ENCODE results near the gene THTPA. TPM values are rescaled to one million over a fixed set of nuclear protein-coding genes. Genes with fewer than 3 reads are reported as not detected.
A peak's percentile ranks its signal among the peaks of the same experiment; 100 is the strongest.

The THTPA gene
- polyA plus RNA-seq, 4 donors, result 9.7 to 26.7 (median 15.5) TPM

GRCh38 chr14:23545740-23546365, 10.2 kb upstream of the THTPA start:
- H3K27ac ChIP-seq (ENCODE audit: low read depth in 1 of 3, low read length in 2 of 3), result no peak overlapping the region
- H3K27me3 ChIP-seq (ENCODE audit: control insufficient read depth in 3 of 3, insufficient read depth in 3 of 3, low read length in 3 of 3), result peaks cover 0 to 19% (median 4%) of the 10 kb centered on the region in 3 donors
- no peak for FAIRE-seq
- no peaks in the 10 kb centered on the region for H3K36me3 ChIP-seq (ENCODE audit: control insufficient read depth in 3 of 3, insufficient read depth in 2 of 3, low read depth in 1 of 3, low read length in 3 of 3)
- peaks cover 0 to 20% (median 0%) of the 10 kb centered on the region in 3 donors for H3K4me1 ChIP-seq (ENCODE audit: control insufficient read depth in 3 of 3, insufficient read depth in 2 of 3, low read depth in 1 of 3, low read length in 2 of 3)
- H3K4me3 ChIP-seq (ENCODE audit: low read depth in 1 of 3, low read length in 3 of 3), result no peak overlapping the region
- no peak for DNase-seq
- WGBS, 3 donors, result 81 to 85% (median 84%) methylated on average over 4 of the region's 4 CpGs
- H3K9me3 ChIP-seq (ENCODE audit: control insufficient read depth in 2 of 2, insufficient read depth in 1 of 2, low read depth in 1 of 2, low read length in 1 of 2), result no peaks in the 10 kb centered on the region

GRCh38 chr14:23546450-23547035, 9.5 kb upstream of the THTPA start:
- no peaks in the 10 kb centered on the region for H3K9me3 ChIP-seq (ENCODE audit: control insufficient read depth in 2 of 2, insufficient read depth in 1 of 2, low read depth in 1 of 2, low read length in 1 of 2)
- DNase-seq (no peak), FAIRE-seq (no peak)
- no peak overlapping the region for H3K27ac ChIP-seq (ENCODE audit: low read depth in 1 of 3, low read length in 2 of 3)
- peaks cover 0 to 22% (median 4%) of the 10 kb centered on the region in 3 donors for H3K27me3 ChIP-seq (ENCODE audit: control insufficient read depth in 3 of 3, insufficient read depth in 3 of 3, low read length in 3 of 3)
- no peaks in the 10 kb centered on the region for H3K36me3 ChIP-seq (ENCODE audit: control insufficient read depth in 3 of 3, insufficient read depth in 2 of 3, low read depth in 1 of 3, low read length in 3 of 3)
- peaks cover 0 to 20% (median 0%) of the 10 kb centered on the region in 3 donors for H3K4me1 ChIP-seq (ENCODE audit: control insufficient read depth in 3 of 3, insufficient read depth in 2 of 3, low read depth in 1 of 3, low read length in 2 of 3)
- no peak overlapping the region for H3K4me3 ChIP-seq (ENCODE audit: low read depth in 1 of 3, low read length in 3 of 3)
- WGBS, 3 donors, result 71 to 84% (median 82%) methylated on average over 10 of the region's 10 CpGs

GRCh38 chr14:23547924-23548323, 8.1 kb upstream of the THTPA start:
- peaks cover 0 to 20% (median 0%) of the 10 kb centered on the region in 3 donors for H3K4me1 ChIP-seq (ENCODE audit: control insufficient read depth in 3 of 3, insufficient read depth in 2 of 3, low read depth in 1 of 3, low read length in 2 of 3)
- H3K4me3 ChIP-seq (ENCODE audit: low read depth in 1 of 3, low read length in 3 of 3), result no peak overlapping the region
- H3K9me3 ChIP-seq (ENCODE audit: control insufficient read depth in 2 of 2, insufficient read depth in 1 of 2, low read depth in 1 of 2, low read length in 1 of 2), result no peaks in the 10 kb centered on the region
- H3K36me3 ChIP-seq (ENCODE audit: control insufficient read depth in 3 of 3, insufficient read depth in 2 of 3, low read depth in 1 of 3, low read length in 3 of 3), result no peaks in the 10 kb centered on the region
- FAIRE-seq (no peak), DNase-seq (no peak)
- H3K27me3 ChIP-seq (ENCODE audit: control insufficient read depth in 3 of 3, insufficient read depth in 3 of 3, low read length in 3 of 3), result peaks cover 0 to 22% (median 4%) of the 10 kb centered on the region in 3 donors
- WGBS, 3 donors, result 71 to 83% (median 78%) methylated on average over 2 of the region's 2 CpGs
- H3K27ac ChIP-seq (ENCODE audit: low read depth in 1 of 3, low read length in 2 of 3), result no peak overlapping the region

GRCh38 chr14:23548351-23549318, 7.4 kb upstream of the THTPA start:
- DNase-seq (no peak), FAIRE-seq (no peak)
- peaks cover 0 to 22% (median 4%) of the 10 kb centered on the region in 3 donors for H3K27me3 ChIP-seq (ENCODE audit: control insufficient read depth in 3 of 3, insufficient read depth in 3 of 3, low read length in 3 of 3)
- no peak overlapping the region for H3K4me3 ChIP-seq (ENCODE audit: low read depth in 1 of 3, low read length in 3 of 3)
- WGBS, 3 donors, result 66 to 72% (median 69%) methylated on average over 18 of the region's 18 CpGs
- no peaks in the 10 kb centered on the region for H3K9me3 ChIP-seq (ENCODE audit: control insufficient read depth in 2 of 2, insufficient read depth in 1 of 2, low read depth in 1 of 2, low read length in 1 of 2)
- peaks cover 0 to 20% (median 0%) of the 10 kb centered on the region in 3 donors for H3K4me1 ChIP-seq (ENCODE audit: control insufficient read depth in 3 of 3, insufficient read depth in 2 of 3, low read depth in 1 of 3, low read length in 2 of 3)
- no peak overlapping the region for H3K27ac ChIP-seq (ENCODE audit: low read depth in 1 of 3, low read length in 2 of 3)
- H3K36me3 ChIP-seq (ENCODE audit: control insufficient read depth in 3 of 3, insufficient read depth in 2 of 3, low read depth in 1 of 3, low read length in 3 of 3), result no peaks in the 10 kb centered on the region

- no peak for FAIRE-seq
- H3K9me3 ChIP-seq (ENCODE audit: control insufficient read depth in 2 of 2, insufficient read depth in 1 of 2, low read depth in 1 of 2, low read length in 1 of 2), result no peaks in the 10 kb centered on the region
- H3K36me3 ChIP-seq (ENCODE audit: control insufficient read depth in 3 of 3, insufficient read depth in 2 of 3, low read depth in 1 of 3, low read length in 3 of 3), result no peaks in the 10 kb centered on the region
- peaks cover 0 to 9% (median 0%) of the 10 kb centered on the region in 3 donors for H3K4me1 ChIP-seq (ENCODE audit: control insufficient read depth in 3 of 3, insufficient read depth in 2 of 3, low read depth in 1 of 3, low read length in 2 of 3)
- DNase-seq, result no peak
- WGBS, 3 donors, result 57 to 73% (median 61%) methylated on average over 12 of the region's 12 CpGs
- H3K27ac ChIP-seq (ENCODE audit: low read depth in 1 of 3, low read length in 2 of 3), result no peak overlapping the region
- peak overlapping the region in 2 of 3 donors; percentile 58 to 71 for H3K4me3 ChIP-seq (ENCODE audit: low read depth in 1 of 3, low read length in 3 of 3)
- H3K27me3 ChIP-seq (ENCODE audit: control insufficient read depth in 3 of 3, insufficient read depth in 3 of 3, low read length in 3 of 3), result peaks cover 0 to 22% (median 4%) of the 10 kb centered on the region in 3 donors
These were observed 5.8 kb upstream of the THTPA start for GRCh38 chr14:23550131-23550811.

- peaks cover 0 to 22% (median 4%) of the 10 kb centered on the region in 3 donors for H3K27me3 ChIP-seq (ENCODE audit: control insufficient read depth in 3 of 3, insufficient read depth in 3 of 3, low read length in 3 of 3)
- WGBS, 3 donors, result 2 to 3% (median 3%) methylated on average over 32 to 37 of the region's 37 CpGs
- H3K27ac ChIP-seq (ENCODE audit: low read depth in 1 of 3, low read length in 2 of 3), result peak overlapping the region in 1 of 3 donors; percentile 50
- H3K4me3 ChIP-seq (ENCODE audit: low read depth in 1 of 3, low read length in 3 of 3), result peak overlapping the region; percentile 16 to 71 (median 58)
- no peak for DNase-seq
- no peaks in the 10 kb centered on the region for H3K9me3 ChIP-seq (ENCODE audit: control insufficient read depth in 2 of 2, insufficient read depth in 1 of 2, low read depth in 1 of 2, low read length in 1 of 2)
- no peaks in the 10 kb centered on the region for H3K36me3 ChIP-seq (ENCODE audit: control insufficient read depth in 3 of 3, insufficient read depth in 2 of 3, low read depth in 1 of 3, low read length in 3 of 3)
- H3K4me1 ChIP-seq (ENCODE audit: control insufficient read depth in 3 of 3, insufficient read depth in 2 of 3, low read depth in 1 of 3, low read length in 2 of 3), result peaks cover 0 to 8% (median 3%) of the 10 kb centered on the region in 3 donors
- FAIRE-seq, result no peak
These were observed 5.2 kb upstream of the THTPA start for GRCh38 chr14:23550812-23551265.

- H3K4me1 ChIP-seq (ENCODE audit: control insufficient read depth in 3 of 3, insufficient read depth in 2 of 3, low read depth in 1 of 3, low read length in 2 of 3), result peaks cover 0 to 8% (median 3%) of the 10 kb centered on the region in 3 donors
- no peaks in the 10 kb centered on the region for H3K36me3 ChIP-seq (ENCODE audit: control insufficient read depth in 3 of 3, insufficient read depth in 2 of 3, low read depth in 1 of 3, low read length in 3 of 3)
- peak; percentile 86 to 89 for DNase-seq
- H3K27me3 ChIP-seq (ENCODE audit: control insufficient read depth in 3 of 3, insufficient read depth in 3 of 3, low read length in 3 of 3), result peaks cover 0 to 22% (median 4%) of the 10 kb centered on the region in 3 donors
- 0 to 1% (median 0%) methylated on average over 45 to 49 of the region's 49 CpGs for WGBS, 3 donors
- H3K4me3 ChIP-seq (ENCODE audit: low read depth in 1 of 3, low read length in 3 of 3), result peak within 1 kb of the TSS; percentile 19 to 71 (median 58)
- peak within 1 kb of the TSS in 1 of 3 donors; percentile 62 for H3K27ac ChIP-seq (ENCODE audit: low read depth in 1 of 3, low read length in 2 of 3)
- no peaks in the 10 kb centered on the region for H3K9me3 ChIP-seq (ENCODE audit: control insufficient read depth in 2 of 2, insufficient read depth in 1 of 2, low read depth in 1 of 2, low read length in 1 of 2)
- FAIRE-seq, result no peak
These were observed 4.6 kb upstream of the THTPA start, which contains the start of gene ZFHX2 for GRCh38 chr14:23551266-23552028. ZFHX2 (minus strand) TSS chr14:23551765; CDS start chr14:23535325, 16,440 bp downstream.

All from small intestine (tissue), 7 donors.